NCI-H446 treated with DMSO at 0.1 percent for 48 hours (cell line): ENCODE measurements around the gene POLR3GL.

Experiments used
- DNase-seq: peaks from one replicate; lab custom pipeline; 2025; lab: John Stamatoyannopoulos, UW

The POLR3GL gene

GRCh38 chr1:145975216-145975615 is 10.7 kb downstream of the POLR3GL start:
- no peak for DNase-seq

GRCh38 chr1:145977016-145977415 is 12.5 kb downstream of the POLR3GL start:
- DNase-seq, result no peak

- peak; percentile 57 for DNase-seq
Measured at GRCh38 chr1:145977486-145978470, 13.3 kb downstream of the POLR3GL start.

GRCh38 chr1:145978471-145978853 is 14.0 kb downstream of the POLR3GL start:
- DNase-seq, result no peak

GRCh38 chr1:145978854-145979745 is 14.6 kb downstream of the POLR3GL start:
- DNase-seq, result peak; percentile 50

- DNase-seq, result no peak
Measured at GRCh38 chr1:145979746-145980456, 15.4 kb downstream of the POLR3GL start.

GRCh38 chr1:145980457-145980994 is 16.0 kb downstream of the POLR3GL start:
- DNase-seq, result no peak

GRCh38 chr1:145982010-145982723 is 17.7 kb downstream of the POLR3GL start:
- no peak for DNase-seq

- DNase-seq, result no peak
Measured at GRCh38 chr1:145983206-145983675, 18.8 kb downstream of the POLR3GL start.

GRCh38 chr1:145983960-145984830 is 19.7 kb downstream of the POLR3GL start:
- no peak for DNase-seq

GRCh38 chr1:145985129-145985501 is 20.6 kb downstream of the POLR3GL start:
- DNase-seq, result no peak

GRCh38 chr1:145985502-145986439 is 21.3 kb downstream of the POLR3GL start:
- peak; percentile 22 for DNase-seq

GRCh38 chr1:145986551-145986950 is 22.1 kb downstream of the POLR3GL start:
- DNase-seq, result no peak

- no peak for DNase-seq
Measured at GRCh38 chr1:145987926-145988325, 23.4 kb downstream of the POLR3GL start.

- no peak for DNase-seq
Measured at GRCh38 chr1:145988773-145989172, 24.3 kb downstream of the POLR3GL start.

GRCh38 chr1:145990249-145990855 is 25.9 kb downstream of the POLR3GL start:
- no peak for DNase-seq

GRCh38 chr1:145991735-145992412 is 27.4 kb downstream of the POLR3GL start:
- no peak for DNase-seq

- no peak for DNase-seq
Measured at GRCh38 chr1:145992502-145992936, 28.0 kb downstream of the POLR3GL start.
